Body of pancreas (tissue), 4 donors: ENCODE results near the gene DST. TPM values are rescaled to one million over a fixed set of nuclear protein-coding genes. Genes with fewer than 3 reads are reported as not detected.

Experiments used
- ATAC-seq: fragments of 150-250 bp; one replicate; pipeline ENCODE4 v1.9.1; 2016
- DNase-seq, 4 donors: peaks; one replicate each; pipeline ENCODE4 v3.0.0-alpha.2; 2019
- H3K27ac ChIP-seq, 4 donors: fragments of 200-600 bp; sonication (generic); 1 replicate in 3 of 4; 2 replicates in 1 of 4; pipeline versions ENCODE4 v1.5.1 to v1.6.1; 2016 to 2019; ENCODE audit warnings: mild to moderate bottlenecking in 1 of 4, mixed read lengths in 1 of 4, moderate library complexity in 1 of 4
- H3K27me3 ChIP-seq, 2 donors: fragments of 200-600 bp; sonication (generic); one replicate each; pipeline ENCODE4 v1.6.0; 2016; ENCODE audit warnings: mild to moderate bottlenecking in 1 of 2
- H3K36me3 ChIP-seq, 2 donors: fragments of 200-600 bp; sonication (generic); replicated peaks in 1 of 2; 2 replicates each; pipeline ENCODE4 v1.5.1; 2016; ENCODE audit warnings: low read depth in 2 of 2; ENCODE audit not compliant: insufficient read depth in 1 of 2
- H3K4me1 ChIP-seq: fragments of 200-600 bp; sonication (generic); one replicate; pipeline ENCODE4 v1.6.0; 2016
- H3K4me3 ChIP-seq, 2 donors: fragments of 200-600 bp; sonication (generic); 1 replicate in 1 of 2; 2 replicates in 1 of 2; pipeline ENCODE4 v1.5.1; 2016 to 2019
- H3K9me3 ChIP-seq, 3 donors: fragments of 200-600 bp; sonication (generic); 1 replicate in 2 of 3; 2 replicates in 1 of 3; pipeline ENCODE4 v1.5.1; 2016
- CTCF ChIP-seq, 7 experiments: fragments of 450-650 bp in 4 of 7; fragments of 200-600 bp in 3 of 7; sonication (generic) in 3 of 7; IDR thresholded peaks; one replicate each; pipeline ENCODE4 v1.5.1; 2016 to 2019; ENCODE audit warnings: antibody characterized with exemption in 7 of 7
- POLR2A ChIP-seq, 3 donors: fragments of 450-650 bp; IDR thresholded peaks; one replicate each; pipeline ENCODE4 v1.6.1; 2016; ENCODE audit warnings: antibody characterized with exemption in 3 of 3, mild to moderate bottlenecking in 2 of 3
- WGBS, 2 donors: methylation state at CpG; one replicate each; pipeline ENCODE4 v1.1.5; 2017; 5-methylcytosine and 5-hydroxymethylcytosine counted together
- intact Hi-C: fragments of 100-400 bp; cut with DNase I; formaldehyde crosslinking; loops from one replicate; pipeline ENCODE4 v1.15.1; 2023
- total RNA-seq, 2 donors: library from RNA; depleted of rRNA; stranded (reverse); fragments of >200 nt; gene quantifications; one replicate each; pipeline ENCODE4 v1.1.0, GENCODE V29; 2016

DST gene
- total RNA-seq, 2 donors from 2014 or later = 105 to 117 TPM

GRCh38 chr6:56424064-56424463 is 218.6 kb downstream of the DST start:
- 50 to 62% methylated on average over 2 of the region's 2 CpGs for WGBS, 2 donors
- DNase-seq = no peak
- ATAC-seq = no peak
- Histone ChIP-seq H3K27me3 (no peaks in the 10 kb centered on the region), H3K9me3 (no peaks in the 10 kb centered on the region), H3K4me3 (no peak overlapping the region), H3K36me3 (no peaks in the 10 kb centered on the region), H3K27ac (no peak overlapping the region), H3K4me1 (no peaks in the 10 kb centered on the region)
- no peak for TF ChIP-seq CTCF (IDR thresholded peaks at IDR 0.05)
- TF ChIP-seq POLR2A (IDR thresholded peaks at IDR 0.05) = no peak
- intact Hi-C loops = no loop called here

DNA sequence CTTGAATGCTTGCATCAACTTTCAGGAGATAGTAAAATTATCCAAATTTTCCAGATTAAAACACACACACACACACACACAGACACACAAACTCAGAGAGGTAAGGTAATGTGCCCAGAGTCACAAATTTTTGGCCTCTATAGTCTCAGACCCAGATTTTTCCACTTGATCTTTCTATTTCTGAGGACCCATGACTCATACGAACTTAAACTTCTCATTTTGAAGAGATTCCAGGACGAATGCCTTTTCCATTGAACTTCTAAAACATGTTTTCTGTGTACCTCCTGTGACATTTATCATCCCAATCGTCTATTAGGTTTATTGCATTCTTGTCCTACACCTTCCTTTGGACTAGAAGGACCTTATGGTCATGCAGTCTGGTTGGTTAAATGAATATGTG is 222.4 kb downstream of the DST start:
- 58 to 60% methylated on average over 3 of the region's 3 CpGs for WGBS, 2 donors
- no peak overlapping the region for H3K27ac ChIP-seq
- H3K4me3 ChIP-seq = no peak overlapping the region
- no peaks in the 10 kb centered on the region for H3K4me1 ChIP-seq
- H3K27me3 ChIP-seq = no peaks in the 10 kb centered on the region
- H3K9me3 ChIP-seq = no peaks in the 10 kb centered on the region
- ATAC-seq (no peak), DNase-seq (no peak)
- H3K36me3 ChIP-seq = no peaks in the 10 kb centered on the region
- TF ChIP-seq CTCF (IDR thresholded peaks at IDR 0.05) (no peak), POLR2A (IDR thresholded peaks at IDR 0.05) (no peak)
- intact Hi-C loops = no loop called here

DNA sequence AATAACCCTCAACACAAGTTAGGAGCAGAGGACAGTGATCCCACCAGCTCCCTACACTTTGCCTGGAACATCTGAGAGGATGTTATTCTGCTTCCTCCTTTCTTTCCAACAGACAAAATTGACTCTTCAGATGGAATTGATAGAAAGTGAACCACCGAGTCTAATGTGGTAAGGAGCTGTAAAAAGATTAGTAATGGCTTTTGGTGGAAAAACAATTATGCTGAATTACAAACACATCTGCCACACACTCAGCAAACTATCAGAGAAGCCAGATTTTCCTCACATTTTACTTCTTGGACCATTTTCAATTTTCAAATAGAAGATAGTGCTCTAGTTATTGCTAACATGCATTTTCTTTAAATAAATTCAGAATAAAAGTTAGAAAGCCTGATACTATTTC is 223.5 kb downstream of the DST start:
- H3K4me1 ChIP-seq = no peaks in the 10 kb centered on the region
- no peak for DNase-seq
- H3K27ac ChIP-seq = no peak overlapping the region
- H3K9me3 ChIP-seq = no peaks in the 10 kb centered on the region
- H3K36me3 ChIP-seq = no peaks in the 10 kb centered on the region
- WGBS, 2 donors = 32 to 57% methylated on average over 1 of the region's 1 CpG
- ATAC-seq = no peak
- TF ChIP-seq POLR2A (IDR thresholded peaks at IDR 0.05) = no peak
- no peak for TF ChIP-seq CTCF (IDR thresholded peaks at IDR 0.05)
- H3K27me3 ChIP-seq = no peaks in the 10 kb centered on the region
- intact Hi-C loops = no loop called here
- H3K4me3 ChIP-seq = no peak overlapping the region

- Histone ChIP-seq H3K27ac (no peak overlapping the region), H3K4me3 (no peak overlapping the region), H3K27me3 (no peaks in the 10 kb centered on the region), H3K36me3 (no peaks in the 10 kb centered on the region), H3K9me3 (no peaks in the 10 kb centered on the region), H3K4me1 (no peaks in the 10 kb centered on the region)
- intact Hi-C loops = no loop called here
- WGBS, 2 donors = 83 to 89% methylated on average over 2 of the region's 2 CpGs
- DNase-seq (no peak), ATAC-seq (no peak)
- TF ChIP-seq CTCF (IDR thresholded peaks at IDR 0.05) (no peak), POLR2A (IDR thresholded peaks at IDR 0.05) (no peak)
These were observed 224.9 kb downstream of the DST start for GRCh38 chr6:56417823-56418222.

DNA sequence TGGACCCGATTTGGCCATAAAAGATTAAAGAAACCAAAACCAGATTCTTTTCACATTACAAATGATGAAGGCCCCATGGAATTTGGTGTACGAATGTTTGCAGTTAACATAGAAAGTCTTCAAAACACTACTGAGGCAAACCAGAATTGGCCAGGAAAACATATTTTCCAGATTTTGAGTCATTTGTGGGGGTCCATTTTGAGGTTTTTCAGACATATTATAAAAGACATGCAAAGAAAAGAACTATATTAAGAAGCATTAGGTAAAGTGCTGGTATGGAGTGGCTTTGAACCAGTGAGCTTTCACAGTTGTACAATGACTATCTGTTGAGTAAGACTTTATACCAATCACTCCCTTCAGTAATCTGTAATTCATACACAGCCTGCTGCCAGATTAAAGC is 226.4 kb downstream of the DST start:
- WGBS, 2 donors = 75 to 84% methylated on average over 2 of the region's 2 CpGs
- TF ChIP-seq CTCF (IDR thresholded peaks at IDR 0.05) (no peak), POLR2A (IDR thresholded peaks at IDR 0.05) (no peak)
- DNase-seq = no peak
- Histone ChIP-seq H3K9me3 (no peaks in the 10 kb centered on the region), H3K27me3 (no peaks in the 10 kb centered on the region), H3K36me3 (no peaks in the 10 kb centered on the region), H3K4me1 (no peaks in the 10 kb centered on the region), H3K4me3 (no peak overlapping the region), H3K27ac (no peak overlapping the region)
- ATAC-seq = no peak
- intact Hi-C loops = no loop called here
